HepG2 (cell line): ENCODE data around the gene PROM2. TPM values are rescaled to one million over a fixed set of nuclear protein-coding genes. Genes with fewer than 3 reads are reported as not detected.

Experiments used
- ATAC-seq: fragments of 200-7000 bp; cut with Tn5 transposase; 3 replicates; pipeline ENCODE4 v1.9.1; 2020; ENCODE audit warnings: mild to moderate bottlenecking, moderate library complexity
- BruUV-seq: library from RNA; stranded (reverse); fragments of 400-500 nt; replicated peaks from 2 replicates; lab custom pipeline; 2021; lab: Mats Ljungman, UMichigan
- CTCF ChIA-PET: fragments of 300-600 bp; formaldehyde crosslinking; extraction: SDS; loops from one replicate; lab custom pipeline; 2021; ENCODE audit warnings: low total read pairs, inconsistent platforms, low intra/inter-chr PET ratio; lab: Yijun Ruan, JAX
- POLR2A ChIA-PET: fragments of 350-600 bp; sonication (Branson Sonifier 250); formaldehyde crosslinking; loops from one replicate; lab custom pipeline; 2020; ENCODE audit warnings: antibody characterized with exemption, inconsistent platforms; lab: Yijun Ruan, JAX
- DNase-seq: peaks from one replicate; pipeline ENCODE4 v3.0.0-alpha.2; 2015; ENCODE audit warnings: low spot score
- FAIRE-seq: peaks from 3 replicates; lab custom pipeline; 2011; peaks lifted over from hg19 to GRCh38; lab: Jason Lieb, UNC
- H2AFZ ChIP-seq: one replicate; pipeline ENCODE4 v1.6.1; 2011; ENCODE audit warnings: low read length, inconsistent platforms
- H3K27ac ChIP-seq: fragments of 300-600 bp; 3 replicates; pipeline ENCODE4 v1.8.0; 2011; ENCODE audit warnings: mixed run types, mild to moderate bottlenecking, mixed read lengths, low read length, inconsistent platforms; ENCODE audit not compliant: insufficient read depth; ENCODE audit errors: extremely low read length
- H3K27me3 ChIP-seq, 2 experiments: fragments of 200-600 bp in 1 of 2; 2 replicates in 1 of 2; 3 replicates in 1 of 2; pipeline versions ENCODE4 v1.6.0 to v1.8.0; 2011; ENCODE audit warnings: low read length in 2 of 2, mild to moderate bottlenecking in 2 of 2, moderate library complexity in 2 of 2, inconsistent platforms in 1 of 2; ENCODE audit not compliant: insufficient read depth in 2 of 2, control insufficient read depth in 1 of 2
- H3K36me3 ChIP-seq, 2 experiments: fragments of 200-600 bp in 1 of 2; replicated peaks in 1 of 2; 2 replicates in 1 of 2; 3 replicates in 1 of 2; pipeline versions ENCODE4 v1.5.1 to v1.8.0; 2011; ENCODE audit warnings: low read length in 2 of 2, inconsistent platforms in 1 of 2; ENCODE audit not compliant: insufficient read depth in 2 of 2, control insufficient read depth in 1 of 2
- H3K4me1 ChIP-seq: 2 replicates; pipeline ENCODE4 v1.5.1; 2012; ENCODE audit warnings: low read length, inconsistent platforms; ENCODE audit not compliant: insufficient read depth
- H3K4me2 ChIP-seq: 2 replicates; pipeline ENCODE4 v1.6.0; 2011; ENCODE audit warnings: low read depth, low read length, inconsistent platforms
- H3K4me3 ChIP-seq, 3 experiments: fragments of 200-600 bp in 1 of 3; sonication (generic), shearing (Covaris generic) in 1 of 3; replicated peaks in 1 of 3; 2 replicates each; pipeline ENCODE4 v1.5.1; 2011 to 2016; ENCODE audit warnings: low read length in 3 of 3, inconsistent platforms in 2 of 3, low read depth in 2 of 3, mild to moderate bottlenecking in 2 of 3, control low read depth in 1 of 3, mixed read lengths in 1 of 3; ENCODE audit not compliant: insufficient read depth in 1 of 3
- H3K79me2 ChIP-seq: one replicate; pipeline ENCODE4 v1.6.1; 2011; ENCODE audit warnings: low read length, inconsistent platforms; ENCODE audit not compliant: insufficient read depth
- H3K9ac ChIP-seq: 2 replicates; pipeline ENCODE4 v1.6.0; 2011; ENCODE audit warnings: mild to moderate bottlenecking, low read depth, low read length, inconsistent platforms; ENCODE audit not compliant: insufficient read depth
- H3K9me3 ChIP-seq: 2 replicates; pipeline ENCODE4 v1.5.1; 2012; ENCODE audit warnings: mild to moderate bottlenecking, low read length
- H4K20me1 ChIP-seq: 2 replicates; pipeline ENCODE4 v1.6.0; 2011; ENCODE audit warnings: inconsistent platforms, mild to moderate bottlenecking, low read length, moderate library complexity; ENCODE audit not compliant: insufficient read depth
- ASH2L ChIP-seq: fragments of 300-600, 200-600 bp; sonication (generic); IDR thresholded peaks from 2 replicates; pipeline ENCODE4 v1.7.0; 2017; ENCODE audit warnings: low read depth, mild to moderate bottlenecking, moderate library complexity, mixed read lengths, low read length; ENCODE audit not compliant: insufficient read length
- EEA1 ChIP-seq: sonication (generic); formaldehyde crosslinking; IDR thresholded peaks from 2 replicates; pipeline ENCODE4 v1.5.1; 2020; ENCODE audit warnings: mild to moderate bottlenecking, missing genetic modification reagents, borderline replicate concordance
- HMGXB4 ChIP-seq, 2 experiments: sonication (generic) in 1 of 2; formaldehyde crosslinking in 1 of 2; IDR thresholded peaks; 2 replicates each; pipeline versions ENCODE4 v1.4.0 to v1.6.1; 2018 to 2020; ENCODE audit warnings: missing genetic modification reagents in 2 of 2, borderline replicate concordance in 1 of 2, low read depth in 1 of 2, mild to moderate bottlenecking in 1 of 2, missing biosample characterization in 1 of 2
- ISL2 ChIP-seq: sonication (generic); formaldehyde crosslinking; IDR thresholded peaks from 2 replicates; pipeline ENCODE4 v1.5.0; 2020; ENCODE audit warnings: missing genetic modification reagents
- MZF1 ChIP-seq: sonication (generic); formaldehyde crosslinking; IDR thresholded peaks from 2 replicates; pipeline ENCODE4 v1.8.1; 2023; ENCODE audit warnings: mild to moderate bottlenecking, missing genetic modification reagents, borderline replicate concordance
- PHF8 ChIP-seq: sonication (generic); formaldehyde crosslinking; IDR thresholded peaks from 2 replicates; pipeline ENCODE4 v1.5.0; 2020; ENCODE audit warnings: missing genetic modification reagents
- SMYD3 ChIP-seq: sonication (generic); formaldehyde crosslinking; IDR thresholded peaks from 2 replicates; pipeline ENCODE4 v1.8.1; 2023; ENCODE audit warnings: mild to moderate bottlenecking, missing genetic modification reagents
- TAF1 ChIP-seq: sonication (generic); formaldehyde crosslinking; IDR thresholded peaks from 2 replicates; pipeline ENCODE4 v1.4.0; 2020; ENCODE audit warnings: missing genetic modification reagents
- ZBTB1 ChIP-seq: sonication (generic); formaldehyde crosslinking; IDR thresholded peaks from 2 replicates; pipeline ENCODE4 v1.4.0; 2020; ENCODE audit warnings: missing genetic modification reagents, borderline replicate concordance
- ZBTB4 ChIP-seq: sonication (generic); formaldehyde crosslinking; IDR thresholded peaks from 2 replicates; pipeline ENCODE4 v1.4.0; 2020; ENCODE audit warnings: missing genetic modification reagents, mild to moderate bottlenecking, borderline replicate concordance
- ZFP36 ChIP-seq: fragments of 150-350 bp; IDR thresholded peaks from 2 replicates; pipeline ENCODE4 v1.6.1; 2018; ENCODE audit warnings: borderline replicate concordance, low read length, low read depth; ENCODE audit not compliant: partially characterized antibody
- ZNF264 ChIP-seq: sonication (generic); formaldehyde crosslinking; IDR thresholded peaks from 2 replicates; pipeline ENCODE4 v1.4.0; 2020; ENCODE audit warnings: missing genetic modification reagents
- ZNF432 ChIP-seq: sonication (generic); formaldehyde crosslinking; IDR thresholded peaks from 2 replicates; pipeline ENCODE4 v1.5.0; 2020; ENCODE audit warnings: missing genetic modification reagents, mild to moderate bottlenecking, borderline replicate concordance
- ZZZ3 ChIP-seq: sonication (generic); formaldehyde crosslinking; IDR thresholded peaks from 2 replicates; pipeline ENCODE4 v1.4.0; 2020; ENCODE audit warnings: missing genetic modification reagents, mild to moderate bottlenecking, borderline replicate concordance
- WGBS: methylation state at CpG from one replicate; pipeline ENCODE4 v1.1.6; 2017; ENCODE audit warnings: low lambda C conversion rate; 5-methylcytosine and 5-hydroxymethylcytosine counted together
- in situ Hi-C: cut with HindIII; loops from 2 replicates; pipeline ENCODE4 v1.10.0; 2017; ENCODE audit warnings: low pct_unique_long_range_greater_than_20kb; ENCODE audit not compliant: extremely low pct_ligation_motif_present
- intact Hi-C: fragments of 100-400 bp; cut with micrococcal nuclease; formaldehyde crosslinking; loops from one replicate; pipeline ENCODE4 v1.10.0; 2022; ENCODE audit not compliant: unreplicated experiment
- polyA plus RNA-seq, 8 experiments: library from polyadenylated mRNA; depleted of rRNA in 3 of 8; stranded (reverse) in 7 of 8; unstranded in 1 of 8; fragments of >200 nt; fragmentation: Illumina TruSeq in 4 of 8; extraction: Trizol in 4 of 8; gene quantifications; 2 replicates each; pipeline versions ENCODE4 v1.2.1 to v1.2.3, GENCODE V29; 2011 to 2016; ENCODE audit warnings: low read depth in 4 of 8, missing spikeins in 1 of 8, mixed read lengths in 1 of 8; ENCODE audit not compliant: insufficient read depth in 1 of 8
- total RNA-seq, 5 experiments: library from RNA; depleted of rRNA; stranded (reverse); fragments of >200 nt; fragmentation: Illumina TruSeq; extraction: Trizol; gene quantifications; 2 replicates each; pipeline ENCODE4 v1.2.3, GENCODE V29; 2016; ENCODE audit warnings: low read depth in 1 of 5

Gene PROM2
- total and polyA plus RNA-seq, 2 of the 13 experiments (the other 11 are each of a cell fraction or from before 2014, with no cell fraction given) = not detected

- WGBS = 47% methylated on average over 19 of the region's 22 CpGs
- ChIA-PET POLR2A (no interaction called here), CTCF (no interaction called here)
- Histone ChIP-seq H3K27ac (no peak overlapping the region), H2AFZ (no peak overlapping the region), H3K36me3 (no peaks in the 10 kb centered on the region), H3K4me2 (no peak overlapping the region), H3K4me1 (no peaks in the 10 kb centered on the region), H4K20me1 (no peaks in the 10 kb centered on the region), H3K79me2 (no peaks in the 10 kb centered on the region), H3K27me3 (peaks cover 9 to 29% of the 10 kb centered on the region in 2 experiments; a peak in 4 of 5 replicates), H3K9me3 (no peaks in the 10 kb centered on the region), H3K9ac (no peak overlapping the region), H3K4me3 (no peak overlapping the region)
- intact Hi-C loops (no loop called here), in situ Hi-C loops (no loop called here)
- no peak for ATAC-seq
- BruUV-seq = no TSS peak
- TF ChIP-seq ZBTB4 (CRISPR knock-in tag) (no peak), SMYD3 (no peak), PHF8 (CRISPR knock-in tag) (no peak), EEA1 (no peak)
- FAIRE-seq = no peak
- DNase-seq = no peak
Measured at GRCh38 chr2:95276244-95276887, 2.1 kb downstream of the PROM2 start.

- Histone ChIP-seq H3K9ac (no peak overlapping the region), H3K4me3 (no peak overlapping the region), H2AFZ (no peak overlapping the region), H3K4me1 (no peaks in the 10 kb centered on the region), H3K4me2 (no peak overlapping the region), H3K9me3 (no peaks in the 10 kb centered on the region), H3K27me3 (peaks cover 6 to 29% of the 10 kb centered on the region in 2 experiments; a peak in 4 of 5 replicates), H3K79me2 (no peaks in the 10 kb centered on the region), H3K36me3 (no peaks in the 10 kb centered on the region), H3K27ac (no peak overlapping the region), H4K20me1 (no peaks in the 10 kb centered on the region)
- in situ Hi-C loops = no loop called here
- DNase-seq (no peak), FAIRE-seq (no peak), ATAC-seq (no peak)
- ChIA-PET POLR2A (no interaction called here), CTCF (no interaction called here)
- BruUV-seq = no TSS peak
- intact Hi-C loops = no loop called here
- 93% methylated on average over 3 of the region's 9 CpGs for WGBS
- TF ChIP-seq ZZZ3 (CRISPR knock-in tag) (no peak), ASH2L (no peak), ISL2 (CRISPR knock-in tag) (no peak), TAF1 (CRISPR knock-in tag) (no peak), MZF1 (CRISPR knock-in tag) (no peak), ZNF432 (CRISPR knock-in tag) (no peak), ZBTB1 (CRISPR knock-in tag) (no peak), ZFP36 (no peak), HMGXB4 (CRISPR knock-in tag; IDR thresholded peaks at IDR 0.05; ENCODE audit: borderline replicate concordance in 1 of 2, low read depth in 1 of 2) (no peak), ZNF264 (CRISPR knock-in tag) (no peak)
Measured at GRCh38 chr2:95276888-95277245, 2.6 kb downstream of the PROM2 start.
